ENCODE data around the gene TTYH2. TPM values are rescaled to one million over a fixed set of nuclear protein-coding genes. Genes with fewer than 3 reads are reported as not detected.
A peak's percentile ranks its signal among the peaks of the same experiment; 100 is the strongest.

Gene TTYH2
- total RNA-seq, 2 donors from 2014 or later = 1.4 to 3.0 TPM

DNA sequence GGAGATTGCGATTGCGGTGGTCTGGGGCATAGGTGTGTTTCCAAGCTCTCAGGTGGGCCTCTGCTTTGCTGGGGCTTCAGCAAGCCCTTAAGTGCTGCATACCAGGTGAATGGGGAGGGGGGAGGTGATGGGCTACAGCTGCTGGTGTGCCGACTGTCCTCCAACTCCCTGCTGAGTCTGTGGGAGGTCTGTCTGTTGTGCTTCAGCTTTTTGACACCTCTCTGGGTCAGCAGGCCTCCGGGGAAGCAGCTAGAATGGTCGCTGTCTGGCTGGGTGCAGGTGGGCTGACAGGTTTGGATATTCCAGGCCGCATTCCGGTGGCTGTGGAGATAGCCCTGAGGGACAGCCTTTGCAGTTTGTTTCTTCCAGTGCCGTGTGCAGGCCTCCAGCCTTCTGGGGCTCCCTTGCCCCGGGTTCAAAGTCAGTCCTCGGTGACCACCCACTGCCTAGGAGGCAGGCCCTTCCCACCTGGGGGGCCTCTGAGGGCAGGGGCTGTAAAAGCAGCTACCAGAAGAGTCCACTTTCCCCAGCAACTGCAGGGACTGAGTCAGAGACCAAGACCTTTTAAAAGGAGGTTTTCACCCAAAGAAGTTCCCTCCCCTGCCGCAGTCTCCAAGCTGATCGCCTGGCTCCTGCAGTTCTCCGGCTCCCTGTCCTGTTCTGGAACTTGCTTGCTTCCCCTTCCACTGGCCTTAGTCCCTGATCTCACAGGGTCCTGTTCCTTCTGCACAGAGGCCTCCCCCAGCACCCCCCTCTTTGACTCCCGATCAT, 2.0 kb upstream of the TTYH2 start:
- ATAC-seq (no peak), DNase-seq (no peak)
- intact Hi-C loops (cut with DNase I, micrococcal nuclease) = no loop called here

DNA sequence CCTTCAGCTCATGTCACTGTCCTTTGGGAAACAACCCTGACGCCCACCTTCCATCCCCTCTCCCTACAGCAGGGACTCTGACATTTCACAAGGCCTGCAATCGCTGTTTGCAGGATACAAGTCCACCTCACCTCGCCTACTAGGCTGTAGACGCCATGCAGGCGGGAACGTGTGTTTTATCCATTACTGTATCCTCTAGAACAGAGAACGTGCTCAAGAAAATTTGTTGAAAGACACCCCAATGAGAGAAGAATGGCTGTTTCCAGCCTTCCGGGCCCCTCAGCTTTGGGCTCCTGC, 1.5 kb upstream of the TTYH2 start:
- intact Hi-C loops (cut with DNase I, micrococcal nuclease) = no loop called here
- ATAC-seq = no peak
- DNase-seq = no peak

DNA sequence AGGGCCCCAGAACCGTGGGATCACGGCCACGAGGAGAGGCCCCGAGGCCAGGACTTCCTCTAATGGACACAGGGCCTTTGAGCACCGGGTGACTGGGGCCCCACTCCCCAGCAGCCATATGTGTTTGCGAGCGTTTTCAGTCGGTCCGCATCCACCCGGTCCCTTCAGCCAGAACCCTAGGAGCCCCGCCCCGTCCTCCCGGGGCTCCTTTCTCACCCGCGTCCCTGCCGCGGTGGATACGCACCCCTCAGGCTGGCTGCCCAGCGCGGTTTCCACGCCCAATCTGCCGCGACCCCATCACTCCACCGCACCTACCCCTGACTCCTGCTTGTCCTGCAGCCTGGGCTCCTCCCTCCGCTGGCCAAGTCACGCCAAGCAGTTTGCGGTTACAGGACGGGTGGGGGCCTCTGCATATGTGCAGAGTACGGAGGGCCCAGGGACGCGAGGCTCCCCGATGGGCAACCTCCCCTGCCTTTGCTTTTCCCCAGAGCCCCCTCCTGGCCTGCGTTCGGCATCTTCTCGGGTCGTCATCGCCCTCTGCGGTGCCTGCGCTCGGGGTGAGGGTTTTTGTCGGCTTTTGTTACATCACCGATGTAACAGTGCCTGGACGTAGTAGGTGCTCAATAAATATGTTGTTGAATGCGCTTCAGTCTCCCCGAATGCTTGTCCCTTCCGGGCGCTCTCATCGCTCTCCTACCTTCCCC, 1.0 kb upstream of the TTYH2 start:
- intact Hi-C loops (cut with DNase I, micrococcal nuclease) = no loop called here
- ATAC-seq = peak; percentile 11
- peak in 1 of 2 donors; percentile 42 for DNase-seq

DNA sequence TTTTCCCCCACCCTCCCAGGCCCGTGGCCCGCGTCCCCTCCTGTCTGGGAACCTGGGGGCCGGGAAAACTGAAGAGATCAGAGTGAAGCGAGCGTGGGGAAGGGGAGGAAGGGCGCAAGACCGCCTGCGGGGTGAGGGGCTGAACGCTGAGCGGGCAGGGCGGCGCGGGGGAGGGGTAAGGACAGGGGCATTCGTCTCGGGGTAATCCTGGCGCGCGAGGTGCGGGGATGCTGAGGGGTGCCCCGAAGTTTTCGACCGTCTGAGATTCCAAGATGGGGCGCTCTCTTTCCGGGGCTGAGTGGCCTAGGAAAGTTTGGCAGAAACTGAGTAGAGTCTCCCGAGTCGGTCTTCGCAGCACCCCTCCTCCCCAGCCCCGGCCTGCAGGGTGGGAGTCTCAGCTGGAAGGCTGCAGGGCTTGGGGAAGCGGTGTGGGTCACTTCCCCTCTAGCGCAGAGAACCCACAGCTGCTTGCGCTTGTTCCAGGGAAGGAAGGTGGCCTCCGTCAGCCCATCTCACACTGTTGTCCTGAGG, 555 bp downstream of the TTYH2 start:
- ATAC-seq = no peak
- peak in 1 of 2 donors; percentile 42 for DNase-seq
- intact Hi-C loops (cut with DNase I, micrococcal nuclease) = no loop called here

DNA sequence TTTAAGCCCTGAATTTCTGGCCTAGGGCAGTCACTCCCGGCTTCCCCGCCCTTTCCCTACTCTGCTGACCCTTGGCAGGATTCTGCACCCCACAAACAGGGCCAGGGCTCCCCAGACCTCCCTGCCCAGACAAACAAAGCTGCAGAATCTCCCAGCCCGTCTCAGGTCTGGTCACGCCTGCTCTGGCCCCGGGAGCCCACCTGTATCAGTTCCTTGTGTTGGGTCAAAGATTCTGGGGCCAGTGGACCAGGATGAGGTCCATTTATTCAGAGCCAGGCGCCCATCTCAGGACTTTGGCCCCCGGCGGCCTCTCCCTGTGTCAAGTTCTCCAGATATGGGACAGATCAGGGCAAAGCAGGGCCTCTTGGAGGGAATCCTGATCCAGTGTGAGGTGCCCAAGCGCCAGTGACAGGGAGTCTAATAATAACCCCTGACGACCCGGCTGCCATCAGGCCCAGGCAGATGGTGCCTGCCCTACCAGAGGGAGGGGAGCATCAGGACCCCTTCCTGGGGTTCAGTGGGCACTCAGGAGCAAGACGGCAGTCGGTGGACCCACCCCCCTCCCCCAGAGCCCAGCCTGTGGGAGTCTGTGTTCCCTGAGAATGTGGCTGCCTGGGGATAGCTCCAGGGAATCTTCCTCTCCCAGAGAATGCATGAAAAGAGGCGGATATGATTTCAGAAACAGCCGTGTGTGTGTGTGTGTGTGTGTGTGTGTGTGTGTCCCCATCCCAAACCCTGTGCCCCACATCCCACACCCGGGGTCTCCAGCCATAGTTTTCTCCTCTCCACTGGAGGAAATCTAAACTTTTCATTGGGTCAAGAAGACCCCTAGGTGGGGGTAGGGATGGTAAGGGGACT, 1.3 kb downstream of the TTYH2 start:
- no peak for ATAC-seq
- no peak for DNase-seq
- intact Hi-C loops (cut with DNase I, micrococcal nuclease) = no loop called here

DNA sequence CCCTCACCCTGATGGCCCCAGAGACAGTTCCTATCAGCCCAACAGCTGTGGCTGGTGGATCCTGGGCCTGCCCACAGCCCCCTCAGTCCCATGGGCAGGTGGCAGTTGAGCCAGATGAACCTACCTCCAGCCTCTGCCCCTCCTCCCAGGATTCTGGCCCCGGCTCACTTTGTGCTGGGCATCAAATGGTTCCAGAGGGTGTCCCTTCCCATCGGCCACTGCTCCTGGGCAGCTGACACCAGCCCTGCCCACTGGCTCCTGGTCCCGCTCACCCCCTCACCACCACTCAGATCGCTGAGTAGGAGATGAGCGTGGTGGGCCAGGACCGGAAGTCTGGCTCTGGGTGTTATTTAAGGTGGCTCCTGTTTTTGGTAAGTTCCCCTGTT, 2.0 kb downstream of the TTYH2 start:
- intact Hi-C loops (cut with DNase I, micrococcal nuclease) = no loop called here
- DNase-seq (no peak), ATAC-seq (no peak)

DNA sequence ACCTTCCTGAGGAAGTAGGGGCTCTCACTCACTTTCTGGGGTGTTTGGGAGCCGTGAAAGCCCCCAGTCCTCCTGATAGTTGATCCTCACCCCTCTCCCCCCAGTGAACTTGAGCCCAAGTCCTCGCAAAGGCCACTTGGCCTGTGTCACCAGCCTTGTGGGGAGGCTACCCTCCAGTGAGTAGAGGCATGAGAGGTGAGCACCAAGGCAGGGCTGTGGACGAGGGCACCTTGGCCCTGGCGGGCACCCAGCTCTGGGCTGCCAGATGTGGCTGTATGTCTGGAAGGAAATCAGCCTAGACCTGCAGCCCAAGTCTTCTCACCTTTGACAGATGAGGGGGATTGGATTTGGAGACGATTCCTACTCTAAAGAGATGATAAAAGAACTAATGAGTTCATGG, 3.1 kb downstream of the TTYH2 start:
- intact Hi-C loops (cut with DNase I, micrococcal nuclease) = no loop called here
- ATAC-seq (no peak), DNase-seq (no peak)

DNA sequence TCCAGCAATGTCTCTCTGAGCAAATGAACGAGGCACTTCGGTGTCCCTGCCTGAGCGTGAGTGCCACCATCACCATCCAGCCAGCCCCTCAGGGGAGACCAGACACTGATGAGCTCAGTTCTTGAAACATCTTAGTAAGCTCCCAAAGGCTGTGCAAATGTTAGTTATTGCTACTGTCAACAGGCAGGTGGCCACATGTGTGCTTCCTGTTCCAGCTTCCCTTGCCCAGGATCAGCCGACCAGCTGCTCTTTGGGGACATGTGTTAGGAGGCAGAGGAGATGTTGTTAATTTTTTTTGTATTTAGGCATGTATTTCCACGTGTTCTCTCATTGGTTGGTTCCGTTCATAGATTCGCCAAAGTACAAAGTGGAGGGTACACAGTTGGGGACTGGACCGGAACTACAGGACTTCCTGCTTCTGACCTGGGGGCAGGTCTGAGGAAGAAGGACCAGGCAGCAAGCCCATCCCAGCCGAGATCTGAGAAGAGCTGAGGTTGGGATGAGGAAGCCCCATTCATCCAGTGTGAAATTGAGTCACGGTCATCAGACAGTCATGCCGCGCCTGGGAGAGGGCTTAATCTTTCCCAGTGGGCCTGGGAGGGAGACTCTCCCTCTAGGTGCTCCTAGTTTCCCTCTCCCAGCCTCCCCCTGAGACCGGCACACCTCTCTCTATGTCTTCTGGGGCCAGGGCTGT, 3.8 kb downstream of the TTYH2 start:
- ATAC-seq = no peak
- intact Hi-C loops (cut with DNase I, micrococcal nuclease) = no loop called here

DNA sequence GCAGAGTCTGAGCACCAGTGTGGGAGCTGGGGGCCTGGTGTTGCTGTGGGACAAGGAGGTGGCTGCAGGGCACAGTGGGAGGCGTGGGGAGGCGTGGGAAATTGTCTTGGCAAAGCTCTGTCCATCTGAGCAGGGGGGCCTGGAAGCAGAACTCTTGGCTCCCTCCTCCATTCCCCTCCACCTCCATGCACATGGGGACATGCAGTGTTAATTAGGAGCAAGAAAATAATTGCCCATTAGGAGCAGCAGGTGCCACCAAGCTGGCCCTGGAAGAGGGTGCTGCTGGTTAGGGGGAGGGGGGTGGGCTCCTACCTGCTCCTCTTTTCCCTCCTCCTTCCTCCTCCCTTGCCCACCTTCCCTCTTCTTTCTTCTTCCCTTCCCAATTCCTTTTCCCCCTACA, 4.5 kb downstream of the TTYH2 start:
- DNase-seq (no peak), ATAC-seq (no peak)
- intact Hi-C loops (cut with DNase I, micrococcal nuclease) = no loop called here

More for the DNA sequence above, 3.8 kb downstream of the TTYH2 start:
- no peak for DNase-seq

DNA sequence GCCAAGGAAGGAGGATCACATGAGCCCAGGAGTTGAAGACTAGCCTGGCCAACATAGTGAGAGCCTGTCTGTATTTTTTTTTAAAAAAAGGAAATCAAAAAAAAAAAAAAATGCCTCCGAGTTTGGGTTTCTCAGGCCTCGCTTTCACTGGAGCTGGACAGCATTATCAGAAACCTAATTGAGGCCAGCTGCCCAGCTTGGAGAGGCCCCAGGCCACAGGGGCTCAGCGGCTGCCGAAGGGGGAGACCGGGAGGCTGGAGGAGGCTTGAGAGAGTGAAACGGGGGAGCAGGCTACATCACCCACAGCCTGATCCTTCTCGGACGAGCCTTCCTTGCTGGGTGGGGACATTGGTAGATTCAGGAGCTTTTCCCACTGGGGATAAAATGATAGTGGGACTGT, 5.1 kb downstream of the TTYH2 start:
- no peak for ATAC-seq
- DNase-seq = no peak
- intact Hi-C loops (cut with DNase I, micrococcal nuclease) = no loop called here

DNA sequence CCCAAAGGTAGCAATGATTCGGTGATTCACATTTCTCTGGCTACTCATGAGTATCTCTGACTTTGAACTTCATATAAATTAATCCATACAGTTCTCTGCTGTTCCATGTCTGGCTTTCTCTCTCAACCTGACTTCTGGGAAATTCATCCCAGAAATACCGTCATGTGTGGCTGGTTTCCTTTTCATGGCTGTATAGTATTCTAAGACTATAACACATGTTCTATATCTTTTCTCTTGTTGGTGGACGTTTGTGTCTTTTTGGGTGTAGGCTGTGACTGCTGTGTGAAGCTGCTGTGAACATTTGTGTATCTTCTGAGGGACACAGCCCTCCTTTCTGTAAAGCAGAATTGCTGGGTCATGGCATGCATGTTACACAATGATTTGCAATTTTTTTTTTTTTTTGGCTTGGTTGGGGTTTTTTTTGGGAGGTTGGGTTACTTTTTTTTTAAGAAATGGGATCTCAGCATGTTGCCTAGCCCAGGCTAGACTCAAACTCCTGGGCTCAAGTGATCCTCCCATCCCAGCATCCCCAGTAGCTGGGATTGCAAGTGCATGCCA, 6.3 kb downstream of the TTYH2 start:
- ATAC-seq (no peak), DNase-seq (no peak)
- intact Hi-C loops (cut with DNase I, micrococcal nuclease) = no loop called here

DNA sequence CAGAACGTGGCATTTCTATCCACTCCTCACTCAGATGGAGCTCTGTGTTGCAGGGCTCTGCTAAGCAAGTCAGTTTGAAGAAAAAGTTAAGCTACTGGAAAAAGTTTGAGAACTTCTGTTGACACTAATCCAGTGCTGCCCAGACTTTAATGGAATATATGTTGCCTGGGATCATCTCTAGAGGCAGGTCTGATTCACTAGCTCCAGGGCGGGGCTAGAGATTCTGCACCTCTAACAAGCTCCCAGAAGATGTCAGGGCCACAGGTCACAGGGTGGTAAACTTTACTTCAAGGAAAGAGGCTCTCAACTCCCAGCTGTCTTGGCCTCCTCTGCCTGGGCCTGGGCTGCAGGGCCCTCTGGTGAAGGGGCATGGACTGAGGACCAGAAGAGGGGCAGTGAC, 6.8 kb downstream of the TTYH2 start:
- ATAC-seq (no peak), DNase-seq (no peak)
- intact Hi-C loops (cut with DNase I, micrococcal nuclease) = no loop called here

DNA sequence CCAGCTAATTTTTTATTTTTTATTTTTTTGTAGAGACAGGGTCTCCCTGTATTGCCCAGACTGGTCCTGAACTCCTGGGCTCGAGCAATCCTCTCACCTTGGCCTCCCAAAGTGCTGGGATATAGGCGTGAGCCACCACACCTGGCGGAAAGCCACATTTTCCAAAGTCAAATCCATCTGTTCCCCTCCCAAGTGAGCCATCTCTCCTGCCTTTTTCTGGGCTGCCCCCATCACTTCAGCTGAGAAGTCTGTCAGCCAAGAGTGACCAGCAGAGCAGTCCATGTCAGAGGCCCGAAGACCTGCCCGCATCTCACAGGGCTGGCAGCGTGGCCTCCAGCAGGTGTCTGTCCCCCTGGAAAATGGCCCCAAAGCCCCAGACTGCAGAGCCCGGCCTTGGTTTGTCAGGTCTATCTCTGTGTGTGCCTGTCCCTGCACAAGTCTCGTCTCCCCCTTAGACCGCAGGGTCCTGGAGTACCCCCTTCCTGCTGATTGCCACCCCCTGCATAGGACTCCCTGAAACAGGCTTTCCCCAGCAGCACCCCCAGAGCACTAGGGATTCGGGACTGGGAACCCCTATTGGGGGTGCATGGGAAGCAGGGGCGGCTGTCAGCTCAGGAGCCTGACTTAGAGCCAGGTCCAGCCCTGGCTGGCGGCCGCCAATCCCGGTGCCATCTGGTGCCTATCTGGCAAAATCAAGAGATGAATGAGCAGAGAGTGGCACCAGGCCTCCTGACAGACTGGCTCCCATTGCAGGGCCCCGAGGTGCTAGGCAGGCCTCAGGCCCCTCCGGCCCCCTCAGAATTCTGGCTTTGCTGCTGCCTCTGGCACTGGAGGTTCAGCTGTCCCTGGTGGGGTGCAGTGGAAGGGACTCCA, 7.8 kb downstream of the TTYH2 start:
- DNase-seq = no peak
- no peak for ATAC-seq
- intact Hi-C loops (cut with DNase I, micrococcal nuclease) = no loop called here

DNA sequence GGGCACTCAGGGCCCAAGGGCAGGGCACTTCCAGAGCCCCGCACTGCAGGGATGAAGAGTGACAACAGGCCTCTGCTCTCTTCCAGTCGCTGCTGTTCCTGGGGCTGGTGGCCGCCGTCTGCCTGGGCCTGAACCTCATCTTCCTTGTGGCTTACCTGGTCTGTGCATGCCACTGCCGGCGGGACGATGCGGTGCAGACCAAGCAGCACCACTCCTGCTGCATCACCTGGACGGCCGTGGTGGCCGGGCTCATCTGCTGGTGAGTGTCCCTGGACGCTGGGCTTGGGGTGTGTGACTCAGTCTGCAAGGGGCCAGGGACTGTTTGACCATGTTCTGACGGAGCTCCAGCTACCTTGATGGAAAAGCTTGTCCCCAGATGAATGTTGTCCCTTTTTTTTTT, 9.0 kb downstream of the TTYH2 start:
- ATAC-seq (no peak), DNase-seq (no peak)
- intact Hi-C loops (cut with DNase I, micrococcal nuclease) = no loop called here

DNA sequence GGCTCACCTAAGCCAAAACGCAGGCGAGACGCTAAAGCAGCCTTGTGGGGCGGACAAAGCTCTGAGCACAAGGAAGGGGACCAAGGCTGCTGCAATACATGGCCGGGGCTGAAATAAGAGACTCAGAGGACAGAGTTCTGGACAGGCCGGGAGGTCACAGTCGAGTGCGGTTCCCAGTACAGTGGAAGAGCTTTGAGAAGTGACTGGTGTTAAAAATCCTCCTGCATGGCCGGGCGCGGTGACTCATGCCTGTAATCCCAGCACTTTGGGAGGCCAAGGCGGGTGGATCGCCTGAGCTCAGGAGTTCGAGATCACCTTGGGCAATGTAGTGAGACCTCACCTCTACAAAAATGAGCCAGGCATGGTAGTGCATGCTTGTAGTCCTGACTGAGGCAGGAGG, 10.5 kb downstream of the TTYH2 start:
- DNase-seq (no peak), ATAC-seq (no peak)
- intact Hi-C loops (cut with DNase I, micrococcal nuclease) = no loop called here

DNA sequence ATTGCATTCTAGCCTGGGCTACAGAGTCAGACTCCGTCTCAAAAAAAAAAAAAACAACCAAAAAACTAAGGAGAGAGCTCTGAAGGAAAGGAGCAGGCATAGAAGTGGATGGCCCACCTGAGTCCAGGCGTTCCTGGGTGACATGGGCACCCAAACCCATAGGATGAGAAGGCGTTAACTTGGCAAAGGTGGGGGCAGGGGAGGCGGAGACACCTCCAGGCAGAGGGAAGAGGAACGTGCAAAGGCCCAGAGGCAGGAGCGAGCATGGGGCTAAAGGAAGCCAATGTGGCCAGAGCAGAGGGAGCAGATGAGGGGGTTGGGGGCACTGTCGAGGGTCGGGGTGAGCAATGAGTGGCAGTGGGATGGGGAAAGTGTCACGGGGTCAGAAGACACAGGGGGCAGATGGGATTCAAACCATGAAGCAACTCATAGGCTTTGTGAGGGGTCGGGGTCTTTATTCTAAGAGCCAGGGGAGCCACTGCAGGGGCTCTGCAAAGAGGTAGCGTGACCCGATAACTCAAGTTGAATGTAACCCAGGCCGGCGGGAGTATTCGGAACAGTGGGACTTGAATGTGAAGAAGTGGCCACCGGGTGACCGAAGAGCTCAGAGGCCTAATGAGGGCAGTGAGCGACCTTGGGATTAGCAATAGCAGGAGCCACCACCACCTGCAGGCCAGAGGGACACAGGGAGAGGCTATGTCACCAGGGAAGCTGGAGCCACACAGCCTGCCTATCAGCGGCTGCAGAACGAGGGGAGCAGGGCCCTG, 11.8 kb downstream of the TTYH2 start:
- intact Hi-C loops (cut with DNase I, micrococcal nuclease) = no loop called here
- no peak for DNase-seq
- ATAC-seq = no peak

DNA sequence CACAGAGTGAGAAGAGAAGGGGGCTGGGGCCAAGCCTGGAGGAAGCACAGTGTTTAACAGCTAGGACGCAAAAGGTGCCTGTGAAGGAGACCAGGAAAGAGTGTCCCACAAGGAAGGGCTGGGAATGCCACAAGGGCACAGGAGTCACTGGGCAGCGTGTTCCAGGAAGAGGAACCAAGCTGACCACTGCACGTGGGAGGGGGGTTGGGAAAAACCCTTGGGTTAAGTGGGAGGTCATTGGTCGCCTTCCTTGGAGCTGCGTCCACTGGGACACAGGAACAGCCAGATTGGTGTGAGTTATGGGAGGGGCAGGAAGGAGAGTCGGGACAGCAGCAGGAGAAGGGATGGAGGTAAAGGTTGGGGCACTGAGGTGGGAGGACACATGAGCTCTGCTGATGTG, 12.9 kb downstream of the TTYH2 start:
- no peak for ATAC-seq
- DNase-seq = no peak
- intact Hi-C loops (cut with DNase I, micrococcal nuclease) = no loop called here
